HG02623 (cell line): ENCODE data around the gene SLC35G1.

ENCODE experiments used
- ATAC-seq: cut with Tn5 transposase; IDR thresholded peaks from one replicate; pipeline ENCODE4 v1.9.1; 2021; ENCODE audit warnings: moderate library complexity; ENCODE audit not compliant: unreplicated experiment

Gene SLC35G1

DNA sequence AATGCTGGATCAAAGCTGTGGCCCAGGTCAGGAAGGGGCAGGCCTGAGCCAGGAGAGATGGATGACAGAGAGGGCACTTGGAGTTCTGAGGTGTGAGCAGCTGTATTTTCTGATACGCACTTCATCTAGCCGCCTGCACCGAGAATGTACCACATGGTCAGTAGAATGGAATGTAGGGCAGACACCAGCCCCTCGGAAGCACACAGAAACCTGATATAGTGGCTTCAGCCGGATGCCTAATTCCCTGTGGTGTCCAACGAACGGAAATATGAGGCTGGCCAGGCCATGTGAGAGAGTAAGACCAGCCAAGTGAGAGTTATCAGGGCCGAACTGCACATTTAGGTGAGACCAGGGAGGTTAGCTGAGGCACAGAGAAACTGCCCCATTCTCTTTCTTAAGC lies 53.3 kb downstream of the SLC35G1 start:
- ATAC-seq, result no peak

DNA sequence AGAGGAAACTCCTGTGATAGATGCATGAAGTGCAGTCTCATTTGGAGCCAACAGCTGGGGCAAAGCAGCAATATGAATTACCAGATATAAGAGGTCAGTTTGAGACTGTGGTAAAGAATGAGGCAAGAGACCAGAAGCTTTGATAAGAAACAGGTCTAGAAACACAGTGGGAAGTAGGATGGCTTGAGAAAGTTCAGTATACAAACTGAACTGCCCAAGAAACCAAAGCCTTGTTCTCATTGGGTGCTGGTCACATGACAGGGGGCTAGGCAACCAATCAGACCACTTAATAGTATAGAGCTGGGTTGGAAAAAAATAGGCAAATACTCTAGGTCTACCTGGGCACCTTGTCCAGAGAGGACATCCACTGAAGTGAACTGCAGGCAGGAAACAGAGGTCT lies 53.7 kb downstream of the SLC35G1 start:
- no peak for ATAC-seq

- ATAC-seq, result no peak
Observed at GRCh38 chr10:93951905-93952304, 58.1 kb downstream of the SLC35G1 start.
